Calu3 (cell line): ENCODE measurements around the gene APEX1. TPM values are rescaled to one million over a fixed set of nuclear protein-coding genes. Genes with fewer than 3 reads are reported as not detected.

Source experiments
- BruUV-seq: library from RNA; stranded (reverse); fragments of 400-500 nt; replicated peaks from 2 replicates; lab custom pipeline; 2021; lab: Mats Ljungman, UMichigan
- CTCF ChIA-PET: fragments of 300-600 bp; sonication (Branson Sonifier 250); formaldehyde crosslinking; loops from one replicate; lab custom pipeline; 2022; ENCODE audit warnings: antibody characterized with exemption; lab: Charles Lee
- DNase-seq: peaks from one replicate; pipeline ENCODE4 v3.0.0; 2022
- H3K27ac Mint-ChIP-seq: one replicate; pipeline ENCODE4 v1.8.0; 2022; ENCODE audit warnings: mixed read lengths; ENCODE audit not compliant: unreplicated experiment
- H3K27me3 Mint-ChIP-seq: one replicate; pipeline ENCODE4 v1.8.0; 2022; ENCODE audit warnings: mixed read lengths; ENCODE audit not compliant: unreplicated experiment
- H3K36me3 Mint-ChIP-seq: one replicate; pipeline ENCODE4 v1.8.0; 2022; ENCODE audit warnings: mild to moderate bottlenecking, moderate library complexity, mixed read lengths; ENCODE audit not compliant: insufficient read depth, unreplicated experiment
- H3K4me1 Mint-ChIP-seq: one replicate; pipeline ENCODE4 v1.8.0; 2022; ENCODE audit warnings: mild to moderate bottlenecking, low read depth, mixed read lengths; ENCODE audit not compliant: unreplicated experiment
- H3K4me3 Mint-ChIP-seq: one replicate; pipeline ENCODE4 v1.8.0; 2022; ENCODE audit warnings: mild to moderate bottlenecking, low read depth, moderate library complexity, mixed read lengths; ENCODE audit not compliant: unreplicated experiment
- H3K9me3 Mint-ChIP-seq: one replicate; pipeline ENCODE4 v1.8.0; 2022; ENCODE audit warnings: low read depth, mixed read lengths; ENCODE audit not compliant: unreplicated experiment
- intact Hi-C: fragments of 100-400 bp; cut with micrococcal nuclease; formaldehyde crosslinking; loops from one replicate; pipeline ENCODE4 v1.10.0; 2022; ENCODE audit not compliant: unreplicated experiment
- total RNA-seq: library from RNA; stranded (reverse); gene quantifications from 2 replicates; pipeline ENCODE4 v1.2.3, GENCODE V29; 2022
- TF ChIP-seq, protein P1 (sequence below): fragments of 200-600 bp; IDR thresholded peaks from one replicate; pipeline ENCODE4 v1.8.0; 2022; ENCODE audit warnings: antibody characterized with exemption; ENCODE audit not compliant: unreplicated experiment

Gene APEX1
- total RNA-seq, 1 experiment from 2014 or later: 205 TPM

DNA sequence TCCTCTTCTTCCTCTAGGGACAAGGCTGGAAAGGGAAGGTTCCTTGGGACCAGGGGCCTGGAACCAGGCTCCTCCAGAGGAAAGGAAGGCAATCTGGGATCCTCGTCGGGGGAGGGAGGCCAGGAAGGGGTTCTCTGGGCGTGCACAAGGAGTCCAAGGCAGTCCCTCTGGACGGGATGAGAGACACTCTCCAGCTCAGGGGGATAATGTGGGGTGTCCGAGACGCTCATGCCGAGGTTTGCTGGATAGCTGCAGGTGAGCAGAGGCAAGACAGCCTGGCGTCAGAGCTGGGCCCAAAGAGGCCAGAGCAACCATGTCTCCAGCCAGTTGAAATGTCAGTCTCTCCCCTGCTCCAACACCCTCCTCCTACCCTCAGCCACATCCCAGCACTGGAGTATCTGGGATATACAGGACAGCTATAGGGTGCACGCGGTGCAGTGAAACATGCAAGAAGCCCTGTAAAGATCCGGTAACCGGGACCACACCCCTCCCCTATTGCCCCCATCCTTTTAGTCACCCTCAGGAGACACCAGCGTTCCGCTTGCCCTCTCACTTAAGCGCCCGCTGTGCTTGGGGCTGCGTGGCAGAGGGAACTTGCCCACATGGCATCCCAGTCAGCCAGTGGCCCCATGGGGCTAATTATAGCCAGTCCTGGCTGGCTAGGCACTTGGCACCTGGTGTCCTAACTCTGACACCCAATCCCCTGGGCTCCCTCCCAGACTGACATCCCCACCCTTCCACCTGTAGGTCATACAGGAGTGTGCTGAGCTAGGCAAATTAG lies 19.3 kb upstream of the APEX1 start, which contains the start of gene KLHL33:
KLHL33 (minus strand) TSS at position 585 of the 781 bp plus-strand sequence; CDS start at position 230, 355 bp downstream.
- Mint-ChIP-seq H3K9me3 (no peaks in the 10 kb centered on the region), H3K36me3 (no peaks in the 10 kb centered on the region), H3K27me3 (peaks cover 15% of the 10 kb centered on the region), H3K27ac (no peak within 1 kb of the TSS), H3K4me1 (no peaks in the 10 kb centered on the region), H3K4me3 (no peak within 1 kb of the TSS)
- no peak for DNase-seq
- BruUV-seq: no TSS peak
- CTCF ChIA-PET: no interaction called here
- TF ChIP-seq, protein P1, sequence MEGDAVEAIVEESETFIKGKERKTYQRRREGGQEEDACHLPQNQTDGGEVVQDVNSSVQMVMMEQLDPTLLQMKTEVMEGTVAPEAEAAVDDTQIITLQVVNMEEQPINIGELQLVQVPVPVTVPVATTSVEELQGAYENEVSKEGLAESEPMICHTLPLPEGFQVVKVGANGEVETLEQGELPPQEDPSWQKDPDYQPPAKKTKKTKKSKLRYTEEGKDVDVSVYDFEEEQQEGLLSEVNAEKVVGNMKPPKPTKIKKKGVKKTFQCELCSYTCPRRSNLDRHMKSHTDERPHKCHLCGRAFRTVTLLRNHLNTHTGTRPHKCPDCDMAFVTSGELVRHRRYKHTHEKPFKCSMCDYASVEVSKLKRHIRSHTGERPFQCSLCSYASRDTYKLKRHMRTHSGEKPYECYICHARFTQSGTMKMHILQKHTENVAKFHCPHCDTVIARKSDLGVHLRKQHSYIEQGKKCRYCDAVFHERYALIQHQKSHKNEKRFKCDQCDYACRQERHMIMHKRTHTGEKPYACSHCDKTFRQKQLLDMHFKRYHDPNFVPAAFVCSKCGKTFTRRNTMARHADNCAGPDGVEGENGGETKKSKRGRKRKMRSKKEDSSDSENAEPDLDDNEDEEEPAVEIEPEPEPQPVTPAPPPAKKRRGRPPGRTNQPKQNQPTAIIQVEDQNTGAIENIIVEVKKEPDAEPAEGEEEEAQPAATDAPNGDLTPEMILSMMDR: no peak
- intact Hi-C loops: no loop called here

DNA sequence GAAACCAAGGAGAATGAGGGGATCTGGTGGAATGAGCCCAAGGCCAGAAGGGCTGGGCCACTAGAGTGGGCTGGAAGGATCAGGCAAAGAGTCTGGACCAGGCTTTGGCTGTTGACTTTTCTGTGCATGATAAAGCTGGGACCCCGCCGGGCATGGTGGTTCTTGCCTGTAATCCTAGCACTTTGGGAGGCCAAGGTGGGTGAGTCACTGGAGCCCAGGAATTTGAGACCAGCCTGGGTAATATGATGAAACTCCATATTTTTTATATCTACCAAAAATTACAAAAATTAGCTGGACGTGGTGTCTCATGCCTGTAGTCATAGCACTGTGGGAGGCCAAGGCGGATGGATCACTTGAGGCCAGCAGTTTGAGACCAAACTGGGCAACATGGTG lies 18.7 kb upstream of the APEX1 start:
- intact Hi-C loops: no loop called here
- TF ChIP-seq, protein P1: no peak
- H3K9me3 Mint-ChIP-seq: no peaks in the 10 kb centered on the region
- H3K4me3 Mint-ChIP-seq: no peak overlapping the region
- H3K36me3 Mint-ChIP-seq: no peaks in the 10 kb centered on the region
- no peaks in the 10 kb centered on the region for H3K4me1 Mint-ChIP-seq
- H3K27me3 Mint-ChIP-seq: peaks cover 15% of the 10 kb centered on the region
- no peak for DNase-seq
- no TSS peak for BruUV-seq
- CTCF ChIA-PET: no interaction called here
- H3K27ac Mint-ChIP-seq: no peak overlapping the region

DNA sequence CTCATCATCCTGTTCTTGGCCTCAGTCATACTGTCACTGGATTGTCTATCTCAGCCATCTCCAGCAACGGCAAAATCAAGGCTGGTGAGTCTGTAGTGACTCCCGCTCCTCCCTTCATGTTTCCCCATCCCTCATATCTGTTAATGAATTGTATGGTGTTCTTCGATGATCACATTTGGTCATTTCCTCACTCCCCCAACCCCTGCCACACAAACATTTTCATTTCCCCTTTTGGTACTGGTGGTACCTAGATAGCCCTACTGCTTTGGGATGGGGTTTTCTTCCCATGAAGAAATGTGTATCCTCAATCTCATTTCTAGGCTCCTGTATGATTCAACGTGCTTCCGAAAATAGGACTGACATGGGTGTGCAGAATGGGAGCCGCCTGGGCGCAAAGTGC lies 16.4 kb upstream of the APEX1 start:
- peaks cover 15% of the 10 kb centered on the region for H3K27me3 Mint-ChIP-seq
- H3K4me1 Mint-ChIP-seq: no peaks in the 10 kb centered on the region
- DNase-seq: no peak
- intact Hi-C loops: no loop called here
- TF ChIP-seq, protein P1: no peak
- no peaks in the 10 kb centered on the region for H3K36me3 Mint-ChIP-seq
- no peak overlapping the region for H3K27ac Mint-ChIP-seq
- no TSS peak for BruUV-seq
- no peaks in the 10 kb centered on the region for H3K9me3 Mint-ChIP-seq
- no peak overlapping the region for H3K4me3 Mint-ChIP-seq
- CTCF ChIA-PET: no interaction called here

DNA sequence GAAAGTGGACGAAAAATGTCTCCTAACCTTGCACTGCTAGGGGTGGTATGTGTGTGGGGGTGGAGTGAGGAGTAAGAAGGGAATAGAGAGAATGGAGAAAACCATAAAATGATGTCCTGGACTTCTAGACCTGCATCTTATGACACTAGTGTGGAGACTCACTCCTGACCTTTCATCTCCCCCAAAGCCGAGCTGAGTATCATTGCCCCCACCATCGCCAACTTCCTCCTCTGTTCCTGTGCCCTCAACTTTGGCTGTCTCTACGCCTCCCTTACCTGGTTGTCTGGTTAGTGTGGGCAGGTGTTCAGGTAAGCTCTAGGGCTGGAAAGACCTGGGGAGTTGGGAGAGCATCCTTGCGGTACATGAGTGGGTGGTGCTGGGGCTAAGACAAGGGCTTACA lies 14.6 kb upstream of the APEX1 start:
- no peak overlapping the region for H3K27ac Mint-ChIP-seq
- BruUV-seq: no TSS peak

More for the DNA sequence above, 14.6 kb upstream of the APEX1 start:
- no peak for DNase-seq
- Mint-ChIP-seq H3K4me3 (no peak overlapping the region), H3K9me3 (no peaks in the 10 kb centered on the region), H3K4me1 (no peaks in the 10 kb centered on the region), H3K36me3 (no peaks in the 10 kb centered on the region), H3K27me3 (peaks cover 15% of the 10 kb centered on the region)
- TF ChIP-seq, protein P1: no peak
- CTCF ChIA-PET: no interaction called here
- intact Hi-C loops: no loop called here
